GM12878 (cell line): ENCODE results near the gene MALSU1. TPM values are rescaled to one million over a fixed set of nuclear protein-coding genes. Genes with fewer than 3 reads are reported as not detected.

ENCODE experiments used
- ATAC-seq: fragments of 200-7000 bp; cut with Tn5 transposase; 3 replicates; pipeline ENCODE4 v1.9.1; 2020; ENCODE audit warnings: mild to moderate bottlenecking, moderate library complexity
- BruUV-seq: library from RNA; stranded (reverse); fragments of 400-500 nt; replicated peaks from 2 replicates; lab custom pipeline; 2021; lab: Mats Ljungman, UMichigan
- CTCF ChIA-PET: fragments of 300-600 bp; sonication (Branson Sonifier 250); formaldehyde crosslinking; extraction: SDS; loops from one replicate; lab custom pipeline; 2021; ENCODE audit warnings: inconsistent platforms; lab: Yijun Ruan, JAX
- POLR2A ChIA-PET: fragments of 350-600 bp; formaldehyde crosslinking; extraction: SDS; loops from one replicate; lab custom pipeline; 2021; ENCODE audit warnings: inconsistent platforms; lab: Charles Lee
- RAD21 ChIA-PET: fragments of 300-600 bp; sonication (Branson Sonifier 250); formaldehyde crosslinking; loops from one replicate; lab custom pipeline; 2023; ENCODE audit warnings: antibody characterized with exemption; ENCODE audit not compliant: unreplicated experiment; lab: Charles Lee
- SMC1A ChIA-PET: fragments of 300-600 bp; sonication (Branson Sonifier 250); formaldehyde crosslinking; loops from one replicate; lab custom pipeline; 2023; ENCODE audit not compliant: unreplicated experiment, uncharacterized antibody; lab: Charles Lee
- DNase-seq: peaks from one replicate; pipeline ENCODE4 v3.0.0-alpha.2; 2011; ENCODE audit warnings: low read depth, low spot score
- FAIRE-seq: peaks from 3 replicates; lab custom pipeline; 2011; peaks lifted over from hg19 to GRCh38; lab: Jason Lieb, UNC
- H2AFZ ChIP-seq: 2 replicates; pipeline ENCODE4 v1.6.0; 2011; ENCODE audit warnings: low read depth, low read length, control low read depth; ENCODE audit not compliant: control insufficient read depth
- H3K27ac ChIP-seq: 2 replicates; pipeline ENCODE4 v1.5.1; 2011; ENCODE audit warnings: control low read depth; ENCODE audit not compliant: control insufficient read depth, insufficient read depth
- H3K27me3 ChIP-seq, 2 experiments: replicated peaks in 1 of 2; 2 replicates each; pipeline versions ENCODE4 v1.6.0 to v1.6.1; 2011; ENCODE audit warnings: low read length in 1 of 2; ENCODE audit not compliant: control insufficient read depth in 2 of 2, insufficient read depth in 2 of 2
- H3K36me3 ChIP-seq, 2 experiments: 2 replicates each; pipeline ENCODE4 v1.5.1; 2011; ENCODE audit warnings: low read length in 1 of 2; ENCODE audit not compliant: control insufficient read depth in 2 of 2, insufficient read depth in 2 of 2
- H3K4me1 ChIP-seq: 2 replicates; pipeline ENCODE4 v1.6.1; 2011; ENCODE audit warnings: mild to moderate bottlenecking, low read length, moderate library complexity, mixed read lengths; ENCODE audit not compliant: control insufficient read depth, insufficient read depth
- H3K4me2 ChIP-seq: 2 replicates; pipeline ENCODE4 v1.6.0; 2011; ENCODE audit warnings: control low read depth; ENCODE audit not compliant: control insufficient read depth, insufficient read depth
- H3K4me3 ChIP-seq: fragments of 200-600 bp; sonication (generic); 2 replicates; pipeline ENCODE4 v1.5.1; 2016
- H3K79me2 ChIP-seq: 2 replicates; pipeline ENCODE4 v1.6.0; 2011; ENCODE audit warnings: low read length; ENCODE audit not compliant: control insufficient read depth, insufficient read depth
- H3K9ac ChIP-seq: 2 replicates; pipeline ENCODE4 v1.8.0; 2011; ENCODE audit warnings: low read length, control low read depth, mixed read lengths; ENCODE audit not compliant: control insufficient read depth, insufficient read depth
- H3K9me3 ChIP-seq: replicated peaks from 3 replicates; pipeline ENCODE4 v1.5.1; 2011; ENCODE audit warnings: mild to moderate bottlenecking, low read length; ENCODE audit not compliant: control insufficient read depth, insufficient read depth
- H4K20me1 ChIP-seq: 2 replicates; pipeline ENCODE4 v1.6.0; 2011; ENCODE audit not compliant: control insufficient read depth, insufficient read depth
- CHD1 ChIP-seq: IDR thresholded peaks from 2 replicates; pipeline ENCODE4 v1.6.1; 2012; ENCODE audit warnings: low read depth, low read length, improper control_type of control experiment
- CREB1 ChIP-seq: IDR thresholded peaks from 2 replicates; pipeline ENCODE4 v1.6.1; 2012; ENCODE audit warnings: low read depth, mild to moderate bottlenecking, inconsistent platforms
- GATAD2B ChIP-seq: fragments of 450-650 bp; conservative IDR thresholded peaks from 2 replicates; pipeline ENCODE4 v1.6.1; 2017; ENCODE audit warnings: low read depth, mild to moderate bottlenecking, moderate library complexity
- HDAC6 ChIP-seq: fragments of 200-600 bp; sonication (generic); IDR thresholded peaks from one replicate; pipeline ENCODE4 v1.8.0; 2017; ENCODE audit warnings: antibody characterized with exemption; ENCODE audit not compliant: unreplicated experiment
- MYC ChIP-seq: IDR thresholded peaks from 2 replicates; pipeline ENCODE4 v1.6.1; 2011; ENCODE audit warnings: mild to moderate bottlenecking, low read length, moderate library complexity, inconsistent platforms; ENCODE audit not compliant: insufficient read depth, insufficient replicate concordance, insufficient read length, severe bottlenecking
- NFXL1 ChIP-seq: fragments of 450-650 bp; IDR thresholded peaks from 2 replicates; pipeline ENCODE4 v1.6.1; 2017; ENCODE audit warnings: antibody characterized with exemption, mild to moderate bottlenecking, borderline replicate concordance
- NRF1 ChIP-seq: conservative IDR thresholded peaks from 2 replicates; pipeline ENCODE4 v1.6.1; 2011; ENCODE audit warnings: mild to moderate bottlenecking, low read depth, low read length, improper control_type of control experiment
- PBX3 ChIP-seq: IDR thresholded peaks from 2 replicates; pipeline ENCODE4 v1.6.1; 2011; ENCODE audit warnings: mild to moderate bottlenecking, low read depth, low read length, moderate library complexity; ENCODE audit not compliant: insufficient replicate concordance
- RB1 ChIP-seq: fragments of 450-650 bp; formaldehyde crosslinking; IDR thresholded peaks from 2 replicates; pipeline ENCODE4 v1.6.1; 2017; ENCODE audit warnings: mild to moderate bottlenecking, borderline replicate concordance
- ZBED1 ChIP-seq: IDR thresholded peaks from 2 replicates; pipeline ENCODE4 v1.6.1; 2016; ENCODE audit warnings: borderline replicate concordance
- ZBTB40 ChIP-seq: fragments of 450-650 bp; IDR thresholded peaks from 2 replicates; pipeline ENCODE4 v1.6.1; 2016; ENCODE audit warnings: mild to moderate bottlenecking, moderate library complexity, borderline replicate concordance
- ZNF217 ChIP-seq: fragments of 450-650 bp; IDR thresholded peaks from 2 replicates; pipeline ENCODE4 v1.6.1; 2017; ENCODE audit warnings: antibody characterized with exemption, mild to moderate bottlenecking
- WGBS: methylation state at CpG from one replicate; pipeline ENCODE4 v1.1.6; 2016; ENCODE audit warnings: low lambda C conversion rate; ENCODE audit not compliant: insufficient replicate concordance, insufficient coverage; ENCODE audit errors: missing lambda C conversion rate; 5-methylcytosine and 5-hydroxymethylcytosine counted together
- in situ Hi-C: fragments of 300-500 bp; cut with MboI; formaldehyde crosslinking; loops from 9 replicates; pipeline ENCODE4 v1.14.3; 2018; ENCODE audit warnings: mixed read lengths
- intact Hi-C: fragments of 100-400 bp; cut with micrococcal nuclease; formaldehyde crosslinking; loops from one replicate; pipeline ENCODE4 v1.14.2; 2022; ENCODE audit not compliant: unreplicated experiment
- polyA plus RNA-seq, 11 experiments: library from polyadenylated mRNA; depleted of rRNA in 4 of 11; unstranded in 6 of 11; stranded (reverse) in 5 of 11; fragments of >200 nt; fragmentation: Nextera tagmentation in 4 of 11; fragmentation: Illumina TruSeq in 1 of 11; extraction: Ambion mirVana in 4 of 11; extraction: Trizol in 1 of 11; gene quantifications; 1 replicate in 1 of 11; 2 replicates in 10 of 11; pipeline versions ENCODE4 v1.2.1 to v1.2.3, GENCODE V29; 2011 to 2016; ENCODE audit warnings: inconsistent platforms in 2 of 11, missing spikeins in 2 of 11, low read depth in 1 of 11
- total RNA-seq, 4 experiments: library from RNA; depleted of rRNA in 3 of 4; stranded (reverse); fragments of >200 nt in 3 of 4; fragmentation: Illumina TruSeq in 1 of 4; extraction: Trizol in 1 of 4; gene quantifications; 2 replicates each; pipeline versions ENCODE4 v1.2.1 to v1.2.3, GENCODE V29; 2013 to 2021

Gene MALSU1
- total and polyA plus RNA-seq, 10 of the 15 experiments (the other 5 are each of a cell fraction or from before 2014, with no cell fraction given), result 8.5 to 159 (median 73.7) TPM

GRCh38 chr7:23336799-23337283 lies 37.7 kb downstream of the MALSU1 start:
- DNase-seq (no peak), ATAC-seq (no peak), FAIRE-seq (no peak)
- no peaks in the 10 kb centered on the region for H3K4me1 ChIP-seq
- H3K4me2 ChIP-seq, result no peak overlapping the region
- H3K36me3 ChIP-seq, result peaks cover 3 to 34% of the 10 kb centered on the region in 2 experiments
- intact Hi-C loops (no loop called here), in situ Hi-C loops (no loop called here)
- TF ChIP-seq HDAC6 (no peak), GATAD2B (no peak), CHD1 (no peak), NFXL1 (no peak), ZBED1 (no peak), RB1 (no peak), NRF1 (no peak), ZNF217 (no peak), ZBTB40 (no peak), CREB1 (no peak), MYC (no peak), PBX3 (no peak)
- WGBS, result 88% methylated on average over 6 of the region's 6 CpGs
- H3K79me2 ChIP-seq, result no peaks in the 10 kb centered on the region
- no TSS peak for BruUV-seq
- H3K4me3 ChIP-seq, result no peak overlapping the region
- ChIA-PET RAD21 (no interaction called here), SMC1A (interaction anchor here (0.7 to 1.2 kb wide), 5 partner anchors 18 to 154 kb away, joined by 3 read pairs; no protein-coding TSS in a partner anchor), CTCF (interaction anchor here (0.6 to 1.1 kb wide), 3 partner anchors 9 to 204 kb away, joined by 3 to 6 read pairs (median 3); partner anchors contain the start of gene MALSU1), POLR2A (interaction anchor here (0.6 kb wide), 1 partner anchor 132 kb away, joined by 4 read pairs; no protein-coding TSS in a partner anchor)
- no peak overlapping the region for H3K9ac ChIP-seq
- H4K20me1 ChIP-seq, result no peaks in the 10 kb centered on the region
- H2AFZ ChIP-seq, result no peak overlapping the region
- H3K27me3 ChIP-seq, result no peaks in the 10 kb centered on the region
- H3K9me3 ChIP-seq, result no peaks in the 10 kb centered on the region
- no peak overlapping the region for H3K27ac ChIP-seq
